HL-60 (cell line): Measurements from ENCODE around the gene NTRK2.

Source experiments
- GABPA ChIP-seq: IDR thresholded peaks from 2 replicates; pipeline ENCODE4 v1.6.1; 2012; ENCODE audit warnings: low read depth
- POLR2AphosphoS5 ChIP-seq: IDR thresholded peaks from 2 replicates; pipeline ENCODE4 v1.6.1; 2012; ENCODE audit warnings: low read depth
- REST ChIP-seq: IDR thresholded peaks from 2 replicates; pipeline ENCODE4 v1.6.1; 2012; ENCODE audit warnings: low read depth; ENCODE audit not compliant: insufficient replicate concordance
- SPI1 ChIP-seq: IDR thresholded peaks from 2 replicates; pipeline ENCODE4 v1.6.1; 2012; ENCODE audit warnings: low read depth, mild to moderate bottlenecking, borderline replicate concordance
- TF ChIP-seq, protein P1 (sequence below): IDR thresholded peaks from one replicate; pipeline ENCODE4 v1.5.1; 2011; ENCODE audit warnings: low read length, control low read depth, inconsistent platforms; ENCODE audit not compliant: insufficient read depth

GRCh38 chr9:84723426-84723825 is 53.9 kb downstream of the NTRK2 start:
- TF ChIP-seq, protein P1, sequence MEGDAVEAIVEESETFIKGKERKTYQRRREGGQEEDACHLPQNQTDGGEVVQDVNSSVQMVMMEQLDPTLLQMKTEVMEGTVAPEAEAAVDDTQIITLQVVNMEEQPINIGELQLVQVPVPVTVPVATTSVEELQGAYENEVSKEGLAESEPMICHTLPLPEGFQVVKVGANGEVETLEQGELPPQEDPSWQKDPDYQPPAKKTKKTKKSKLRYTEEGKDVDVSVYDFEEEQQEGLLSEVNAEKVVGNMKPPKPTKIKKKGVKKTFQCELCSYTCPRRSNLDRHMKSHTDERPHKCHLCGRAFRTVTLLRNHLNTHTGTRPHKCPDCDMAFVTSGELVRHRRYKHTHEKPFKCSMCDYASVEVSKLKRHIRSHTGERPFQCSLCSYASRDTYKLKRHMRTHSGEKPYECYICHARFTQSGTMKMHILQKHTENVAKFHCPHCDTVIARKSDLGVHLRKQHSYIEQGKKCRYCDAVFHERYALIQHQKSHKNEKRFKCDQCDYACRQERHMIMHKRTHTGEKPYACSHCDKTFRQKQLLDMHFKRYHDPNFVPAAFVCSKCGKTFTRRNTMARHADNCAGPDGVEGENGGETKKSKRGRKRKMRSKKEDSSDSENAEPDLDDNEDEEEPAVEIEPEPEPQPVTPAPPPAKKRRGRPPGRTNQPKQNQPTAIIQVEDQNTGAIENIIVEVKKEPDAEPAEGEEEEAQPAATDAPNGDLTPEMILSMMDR = no peak
- TF ChIP-seq POLR2AphosphoS5 = no peak
- no peak for TF ChIP-seq REST
- no peak for TF ChIP-seq SPI1
- TF ChIP-seq GABPA = no peak
